HEK293T (cell line): ENCODE measurements around the gene RPS19BP1.
A peak's percentile ranks its signal among the peaks of the same experiment; 100 is the strongest.

Source experiments
- CTCF ChIA-PET: fragments of 350-600 bp; formaldehyde crosslinking; extraction: SDS; loops from one replicate; lab custom pipeline; 2021; ENCODE audit warnings: antibody characterized with exemption, inconsistent platforms; lab: Yijun Ruan, JAX
- POLR2A ChIA-PET: fragments of 350-600 bp; formaldehyde crosslinking; extraction: SDS; loops from one replicate; lab custom pipeline; 2020; ENCODE audit warnings: antibody characterized with exemption, inconsistent platforms; lab: Yijun Ruan, JAX
- DNase-seq: peaks from one replicate; pipeline ENCODE4 v3.0.0; 2012; ENCODE audit warnings: mixed read lengths; ENCODE audit errors: extremely low spot score
- ARNT ChIP-seq: fragments of 450-650 bp; IDR thresholded peaks from 2 replicates; pipeline ENCODE4 v1.6.1; 2017; ENCODE audit warnings: mild to moderate bottlenecking
- BHLHE40 ChIP-seq: fragments of 450-650 bp; IDR thresholded peaks from 2 replicates; pipeline ENCODE4 v1.6.1; 2016; ENCODE audit warnings: mild to moderate bottlenecking, moderate library complexity, borderline replicate concordance
- CTBP1 ChIP-seq: fragments of 450-650 bp; IDR thresholded peaks from 2 replicates; pipeline ENCODE4 v1.6.1; 2016; ENCODE audit warnings: borderline replicate concordance
- ELF4 ChIP-seq: fragments of 450-650 bp; IDR thresholded peaks from 2 replicates; pipeline ENCODE4 v1.6.1; 2017; ENCODE audit warnings: antibody characterized with exemption
- FOXA1 ChIP-seq: fragments of 450-650 bp; IDR thresholded peaks from 2 replicates; pipeline ENCODE4 v1.6.1; 2016; ENCODE audit warnings: mild to moderate bottlenecking
- FOXK2 ChIP-seq: fragments of 450-650 bp; IDR thresholded peaks from 2 replicates; pipeline ENCODE4 v1.6.1; 2016; ENCODE audit warnings: mild to moderate bottlenecking
- FOXM1 ChIP-seq: fragments of 450-650 bp; IDR thresholded peaks from 2 replicates; pipeline ENCODE4 v1.6.1; 2017; ENCODE audit warnings: mild to moderate bottlenecking, borderline replicate concordance
- HDGF ChIP-seq: fragments of 450-650 bp; IDR thresholded peaks from 2 replicates; pipeline ENCODE4 v1.6.1; 2017; ENCODE audit warnings: antibody characterized with exemption, borderline replicate concordance
- L3MBTL2 ChIP-seq: fragments of 450-650 bp; conservative IDR thresholded peaks from 2 replicates; pipeline ENCODE4 v1.6.1; 2016; ENCODE audit warnings: mild to moderate bottlenecking
- LEF1 ChIP-seq: fragments of 450-650 bp; IDR thresholded peaks from 2 replicates; pipeline ENCODE4 v1.6.1; 2017; ENCODE audit warnings: mild to moderate bottlenecking, borderline replicate concordance
- NFRKB ChIP-seq: fragments of 450-650 bp; IDR thresholded peaks from 2 replicates; pipeline ENCODE4 v1.6.1; 2016; ENCODE audit warnings: mild to moderate bottlenecking, moderate library complexity
- PKNOX1 ChIP-seq: fragments of 450-650 bp; IDR thresholded peaks from 2 replicates; pipeline ENCODE4 v1.6.1; 2016
- SP1 ChIP-seq: fragments of 450-650 bp; IDR thresholded peaks from 2 replicates; pipeline ENCODE4 v1.6.1; 2017
- SUZ12 ChIP-seq: fragments of 450-650 bp; IDR thresholded peaks from 2 replicates; pipeline ENCODE4 v1.6.1; 2016; ENCODE audit warnings: mild to moderate bottlenecking
- TARDBP ChIP-seq: fragments of 450-650 bp; IDR thresholded peaks from 2 replicates; pipeline ENCODE4 v1.6.1; 2016
- ZNF384 ChIP-seq: fragments of 450-650 bp; IDR thresholded peaks from 2 replicates; pipeline ENCODE4 v1.6.1; 2016

RPS19BP1 gene

GRCh38 chr22:39519681-39520225 lies 12.8 kb downstream of the RPS19BP1 start:
- TF ChIP-seq HDGF: no peak
- TF ChIP-seq PKNOX1: peak; percentile 92
- CTCF ChIA-PET: interaction anchor here (0.6 to 0.8 kb wide), 3 partner anchors 9 to 55 kb away, joined by 3 to 5 read pairs (median 4); no protein-coding TSS in a partner anchor
- POLR2A ChIA-PET: interaction anchor here (0.5 to 4.7 kb wide), 49 partner anchors 9 to 996 kb away, joined by 3 to 94 read pairs (median 4); partner anchors contain the start of genes MIEF1, RPL3 and TAB1
- peak; percentile 96 for DNase-seq

GRCh38 chr22:39518996-39519680 lies 13.4 kb downstream of the RPS19BP1 start:
- TF ChIP-seq FOXA1: no peak
- TF ChIP-seq ELF4: no peak
- TF ChIP-seq ARNT: no peak
- no peak for TF ChIP-seq FOXK2
- no peak for TF ChIP-seq LEF1
- no peak for TF ChIP-seq SP1
- ChIA-PET CTCF (interaction anchor here (1.6 kb wide), 1 partner anchor 10 kb away, joined by 6 read pairs; no protein-coding TSS in a partner anchor), POLR2A (interaction anchor here (0.6 to 4.7 kb wide), 48 partner anchors 8 to 996 kb away, joined by 3 to 94 read pairs (median 4); partner anchors contain the start of genes MIEF1, RPL3 and TAB1)
- peak; percentile 57 for DNase-seq

GRCh38 chr22:39518144-39518786 lies 14.3 kb downstream of the RPS19BP1 start:
- DNase-seq: no peak
- POLR2A ChIA-PET: interaction anchor here (0.6 to 4.7 kb wide), 8 partner anchors 9 to 200 kb away, joined by 3 to 94 read pairs (median 6); partner anchors contain the start of genes MIEF1 and RPL3
- CTCF ChIA-PET: interaction anchor here (1.1 to 3.6 kb wide), 4 partner anchors 11 to 77 kb away, joined by 3 to 13 read pairs (median 6); partner anchors contain the start of gene MIEF1
- TF ChIP-seq TARDBP (no peak), BHLHE40 (no peak), LEF1 (no peak), L3MBTL2 (no peak), FOXM1 (no peak), CTBP1 (no peak)

- no peak for DNase-seq
- ChIA-PET POLR2A (interaction anchor here (0.7 to 4.7 kb wide), 8 partner anchors 10 to 198 kb away, joined by 3 to 94 read pairs (median 8); partner anchors contain the start of genes MIEF1 and RPL3), CTCF (interaction anchor here (1.1 to 3.6 kb wide), 3 partner anchors 16 to 77 kb away, joined by 3 to 13 read pairs (median 7); partner anchors contain the start of gene MIEF1)
- no peak for TF ChIP-seq SUZ12
- TF ChIP-seq FOXA1: no peak
- no peak for TF ChIP-seq ZNF384
- TF ChIP-seq ELF4: no peak
- no peak for TF ChIP-seq TARDBP
- TF ChIP-seq ARNT: no peak
- TF ChIP-seq L3MBTL2: no peak
- TF ChIP-seq PKNOX1: no peak
- no peak for TF ChIP-seq NFRKB
- TF ChIP-seq SP1: no peak
- TF ChIP-seq FOXM1: no peak
- no peak for TF ChIP-seq BHLHE40
- TF ChIP-seq FOXK2: no peak
- TF ChIP-seq CTBP1: no peak
- TF ChIP-seq LEF1: no peak
Measured at GRCh38 chr22:39517470-39517869, 15.1 kb downstream of the RPS19BP1 start.

- POLR2A ChIA-PET: interaction anchor here (0.7 to 4.7 kb wide), 6 partner anchors 10 to 896 kb away, joined by 3 to 94 read pairs (median 4); partner anchors contain the start of genes MIEF1 and RPL3
- DNase-seq: no peak
- TF ChIP-seq ELF4 (no peak), TARDBP (no peak), L3MBTL2 (no peak), FOXA1 (no peak), LEF1 (no peak), ZNF384 (no peak), FOXK2 (no peak), PKNOX1 (no peak), FOXM1 (no peak)
- CTCF ChIA-PET: interaction anchor here (0.7 to 3.6 kb wide), 10 partner anchors 9 to 116 kb away, joined by 3 to 13 read pairs (median 4); partner anchors contain the start of genes MIEF1 and TAB1
Measured at GRCh38 chr22:39515266-39516050, 17.1 kb downstream of the RPS19BP1 start.
